Stimulated activated naive CD8-positive, alpha-beta T cell treated with anti-CD3 and anti-CD28 coated beads, Interleukin-15, Interleukin-2, amounts not matched to agents 100 ng/mL and 50 ng/mL, for 24 hours (primary cell): ENCODE data around the gene POGLUT2.

Source experiments
- H3K27ac Mint-ChIP-seq: one replicate; pipeline ENCODE4 v1.8.0; 2021; ENCODE audit warnings: mild to moderate bottlenecking, mixed read lengths
- H3K27me3 Mint-ChIP-seq: one replicate; pipeline ENCODE4 v1.8.0; 2021; ENCODE audit warnings: mixed read lengths
- H3K36me3 Mint-ChIP-seq: one replicate; pipeline ENCODE4 v1.8.0; 2021; ENCODE audit warnings: low read depth, mixed read lengths
- H3K4me1 Mint-ChIP-seq: one replicate; pipeline ENCODE4 v1.8.0; 2021; ENCODE audit warnings: low read depth, mixed read lengths
- H3K4me3 Mint-ChIP-seq: one replicate; pipeline ENCODE4 v1.8.0; 2021; ENCODE audit warnings: mild to moderate bottlenecking, mixed read lengths
- H3K9me3 Mint-ChIP-seq: one replicate; pipeline ENCODE4 v1.8.0; 2021; ENCODE audit warnings: mixed read lengths

The POGLUT2 gene

DNA sequence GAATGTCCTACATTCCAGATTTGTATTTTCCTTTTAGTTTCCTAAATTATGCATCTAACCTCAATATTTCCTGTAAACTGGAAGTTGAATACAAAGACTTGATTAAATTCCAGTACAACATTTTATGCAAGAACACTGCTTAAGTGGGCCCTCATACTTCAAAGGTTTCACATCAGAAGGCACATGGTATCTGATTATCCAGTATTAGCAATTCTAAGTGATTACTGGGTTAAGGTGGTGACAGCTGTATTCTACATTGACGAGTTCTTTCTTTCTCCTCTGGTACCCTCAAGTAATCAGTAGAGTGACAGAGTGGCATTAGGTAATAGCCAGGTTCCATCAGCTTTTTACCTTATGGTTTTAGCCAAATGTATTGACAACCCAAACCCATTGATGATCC lies 18.5 kb upstream of the POGLUT2 start:
- Mint-ChIP-seq H3K36me3 (peaks cover 50% of the 10 kb centered on the region), H3K27me3 (no peaks in the 10 kb centered on the region), H3K4me3 (no peak overlapping the region), H3K4me1 (peaks cover 21% of the 10 kb centered on the region), H3K9me3 (no peaks in the 10 kb centered on the region), H3K27ac (no peak overlapping the region)

- H3K27me3 Mint-ChIP-seq, result no peaks in the 10 kb centered on the region
- no peaks in the 10 kb centered on the region for H3K9me3 Mint-ChIP-seq
- peaks cover 50% of the 10 kb centered on the region for H3K36me3 Mint-ChIP-seq
- H3K4me1 Mint-ChIP-seq, result peaks cover 26% of the 10 kb centered on the region
- H3K27ac Mint-ChIP-seq, result no peak overlapping the region
- H3K4me3 Mint-ChIP-seq, result no peak overlapping the region
These were observed 17.9 kb upstream of the POGLUT2 start for GRCh38 chr13:102816708-102817107.

GRCh38 chr13:102815788-102816187 lies 17.0 kb upstream of the POGLUT2 start:
- no peaks in the 10 kb centered on the region for H3K27me3 Mint-ChIP-seq
- peaks cover 53% of the 10 kb centered on the region for H3K36me3 Mint-ChIP-seq
- no peak overlapping the region for H3K4me3 Mint-ChIP-seq
- no peaks in the 10 kb centered on the region for H3K9me3 Mint-ChIP-seq
- H3K27ac Mint-ChIP-seq, result no peak overlapping the region
- peaks cover 26% of the 10 kb centered on the region for H3K4me1 Mint-ChIP-seq

- H3K4me3 Mint-ChIP-seq, result no peak overlapping the region
- peaks cover 26% of the 10 kb centered on the region for H3K4me1 Mint-ChIP-seq
- peaks cover 52% of the 10 kb centered on the region for H3K36me3 Mint-ChIP-seq
These were observed 16.0 kb upstream of the POGLUT2 start for GRCh38 chr13:102814793-102815192.

GRCh38 chr13:102814025-102814607 lies 15.3 kb upstream of the POGLUT2 start:
- no peaks in the 10 kb centered on the region for H3K27me3 Mint-ChIP-seq
- H3K4me1 Mint-ChIP-seq, result peaks cover 26% of the 10 kb centered on the region
- peaks cover 49% of the 10 kb centered on the region for H3K36me3 Mint-ChIP-seq
- no peak overlapping the region for H3K27ac Mint-ChIP-seq
- H3K4me3 Mint-ChIP-seq, result peak overlapping the region; percentile 1
- no peaks in the 10 kb centered on the region for H3K9me3 Mint-ChIP-seq

More at GRCh38 chr13:102814793-102815192, 16.0 kb upstream of the POGLUT2 start:
- H3K27me3 Mint-ChIP-seq, result no peaks in the 10 kb centered on the region
- no peak overlapping the region for H3K27ac Mint-ChIP-seq
- H3K9me3 Mint-ChIP-seq, result no peaks in the 10 kb centered on the region

DNA sequence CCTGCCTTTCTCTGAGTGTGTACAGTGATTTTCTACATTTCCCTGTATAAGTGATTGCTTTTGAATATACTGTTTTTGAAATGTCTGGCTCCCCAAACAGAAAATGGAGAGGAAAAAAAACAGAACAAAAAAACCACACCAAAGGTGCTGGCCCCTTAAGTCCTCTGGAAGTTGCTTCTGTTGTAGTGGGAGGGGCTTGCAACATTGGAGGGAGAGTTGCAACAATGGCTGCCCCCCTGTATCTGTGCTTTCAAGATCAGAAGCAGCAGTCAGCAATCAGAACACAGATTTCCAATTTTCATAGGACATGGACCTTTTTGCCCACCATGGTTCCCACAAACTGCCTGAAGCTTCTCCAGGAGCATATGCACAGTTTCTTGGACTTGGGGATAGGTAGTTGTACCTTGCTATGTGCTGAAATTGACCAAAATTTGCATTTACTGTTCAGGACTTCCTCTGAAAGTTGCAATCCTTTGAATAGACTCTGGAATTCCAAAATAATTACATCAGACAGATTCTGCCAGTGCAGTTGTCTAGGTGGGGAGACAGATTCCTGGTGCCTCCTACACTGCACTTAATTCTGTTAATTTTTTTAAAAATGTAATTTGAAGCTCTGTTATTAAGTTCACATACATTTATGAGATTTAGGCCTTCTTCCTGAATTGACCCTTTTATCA lies 14.0 kb upstream of the POGLUT2 start:
- Mint-ChIP-seq H3K27ac (no peak overlapping the region), H3K9me3 (no peaks in the 10 kb centered on the region), H3K27me3 (no peaks in the 10 kb centered on the region), H3K36me3 (peaks cover 42% of the 10 kb centered on the region), H3K4me3 (no peak overlapping the region), H3K4me1 (peaks cover 26% of the 10 kb centered on the region)

GRCh38 chr13:102807699-102808098 lies 8.9 kb upstream of the POGLUT2 start:
- H3K9me3 Mint-ChIP-seq, result no peaks in the 10 kb centered on the region
- no peaks in the 10 kb centered on the region for H3K27me3 Mint-ChIP-seq
- H3K4me3 Mint-ChIP-seq, result no peak overlapping the region
- H3K4me1 Mint-ChIP-seq, result peaks cover 19% of the 10 kb centered on the region
- H3K36me3 Mint-ChIP-seq, result peaks cover 38% of the 10 kb centered on the region
- H3K27ac Mint-ChIP-seq, result no peak overlapping the region

GRCh38 chr13:102805680-102806079 lies 6.9 kb upstream of the POGLUT2 start:
- Mint-ChIP-seq H3K27ac (no peak overlapping the region), H3K4me3 (no peak overlapping the region), H3K27me3 (no peaks in the 10 kb centered on the region), H3K36me3 (peaks cover 27% of the 10 kb centered on the region), H3K4me1 (peaks cover 25% of the 10 kb centered on the region), H3K9me3 (no peaks in the 10 kb centered on the region)

GRCh38 chr13:102800145-102801041 lies 1.6 kb upstream of the POGLUT2 start:
- H3K27me3 Mint-ChIP-seq, result peaks cover 14% of the 10 kb centered on the region
- peaks cover 9% of the 10 kb centered on the region for H3K36me3 Mint-ChIP-seq
- peak overlapping the region; percentile 93 for H3K4me3 Mint-ChIP-seq
- peaks cover 35% of the 10 kb centered on the region for H3K4me1 Mint-ChIP-seq
- H3K27ac Mint-ChIP-seq, result peak overlapping the region; percentile 85
- H3K9me3 Mint-ChIP-seq, result no peaks in the 10 kb centered on the region

GRCh38 chr13:102799426-102800144 lies 809 bp upstream of the POGLUT2 start:
- Mint-ChIP-seq H3K4me3 (peak overlapping the region; percentile 93), H3K27ac (peak overlapping the region; percentile 85), H3K36me3 (peaks cover 5% of the 10 kb centered on the region), H3K27me3 (peaks cover 14% of the 10 kb centered on the region), H3K9me3 (no peaks in the 10 kb centered on the region), H3K4me1 (peaks cover 35% of the 10 kb centered on the region)

DNA sequence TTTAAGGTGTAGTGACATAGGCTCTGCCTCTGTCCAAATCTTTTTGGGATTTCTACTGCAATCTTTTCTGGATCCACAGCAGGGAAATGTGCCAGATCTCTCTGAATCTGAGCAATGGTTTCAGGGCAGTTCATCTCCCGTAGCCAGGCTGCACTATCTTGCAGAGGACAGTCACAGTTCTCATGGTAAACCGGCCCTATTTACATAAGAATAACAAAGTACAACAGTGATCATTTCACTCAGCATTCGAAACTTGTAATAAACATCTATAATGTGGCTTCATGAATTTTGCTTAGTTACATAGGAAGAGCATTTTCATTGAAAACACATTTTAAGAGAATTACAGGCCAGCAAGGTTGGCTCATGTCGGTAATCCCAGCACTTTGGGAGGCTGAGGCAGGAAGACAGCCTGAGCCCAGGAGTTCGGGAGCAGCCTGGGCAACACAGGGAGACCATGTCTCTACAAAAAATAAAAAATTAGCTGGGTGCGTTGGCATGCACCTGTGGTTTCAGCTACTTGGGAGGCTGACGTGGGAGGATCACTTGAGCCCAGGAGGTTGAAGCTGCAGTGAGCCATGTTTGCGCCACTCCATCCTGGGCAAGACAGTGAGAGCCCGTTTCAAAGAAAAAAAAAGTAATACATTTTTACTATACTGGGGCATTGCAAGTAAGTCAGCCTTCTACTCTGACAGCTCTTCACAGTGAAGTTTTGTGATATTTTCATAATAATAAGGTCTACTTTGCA lies 5.0 kb downstream of the POGLUT2 start:
- H3K36me3 Mint-ChIP-seq, result peaks cover 22% of the 10 kb centered on the region
- H3K4me3 Mint-ChIP-seq, result no peak overlapping the region
- H3K27me3 Mint-ChIP-seq, result peaks cover 14% of the 10 kb centered on the region
- no peaks in the 10 kb centered on the region for H3K9me3 Mint-ChIP-seq
- H3K27ac Mint-ChIP-seq, result no peak overlapping the region
- peaks cover 9% of the 10 kb centered on the region for H3K4me1 Mint-ChIP-seq

- H3K36me3 Mint-ChIP-seq, result peaks cover 30% of the 10 kb centered on the region
- peaks cover 10% of the 10 kb centered on the region for H3K27me3 Mint-ChIP-seq
- no peaks in the 10 kb centered on the region for H3K9me3 Mint-ChIP-seq
- no peak overlapping the region for H3K4me3 Mint-ChIP-seq
- no peak overlapping the region for H3K27ac Mint-ChIP-seq
- no peaks in the 10 kb centered on the region for H3K4me1 Mint-ChIP-seq
These were observed 6.4 kb downstream of the POGLUT2 start for GRCh38 chr13:102792396-102792795.

GRCh38 chr13:102788683-102789082 lies 10.1 kb downstream of the POGLUT2 start:
- Mint-ChIP-seq H3K36me3 (peaks cover 44% of the 10 kb centered on the region), H3K9me3 (no peaks in the 10 kb centered on the region), H3K27ac (no peak overlapping the region), H3K4me3 (no peak overlapping the region), H3K27me3 (no peaks in the 10 kb centered on the region), H3K4me1 (peaks cover 8% of the 10 kb centered on the region)

- Mint-ChIP-seq H3K9me3 (peaks cover 9% of the 10 kb centered on the region), H3K36me3 (peaks cover 61% of the 10 kb centered on the region), H3K4me3 (no peak overlapping the region), H3K4me1 (peaks cover 26% of the 10 kb centered on the region), H3K27ac (no peak overlapping the region), H3K27me3 (no peaks in the 10 kb centered on the region)
These were observed 14.3 kb downstream of the POGLUT2 start for GRCh38 chr13:102784483-102784882.
